IMR-90 (cell line): ENCODE data around the gene AMPD3. TPM values are rescaled to one million over a fixed set of nuclear protein-coding genes. Genes with fewer than 3 reads are reported as not detected.

ENCODE experiments used
- ATAC-seq: fragments of 200-7000 bp; cut with Tn5 transposase; 2 replicates; pipeline ENCODE4 v1.9.1; 2020; ENCODE audit warnings: low read depth, mild to moderate bottlenecking, moderate library complexity
- BruUV-seq: library from RNA; stranded (reverse); fragments of 400-500 nt; replicated peaks from 2 replicates; lab custom pipeline; 2021; lab: Mats Ljungman, UMichigan
- CTCF ChIA-PET: fragments of 300-600 bp; formaldehyde crosslinking; extraction: SDS; loops from one replicate; lab custom pipeline; 2021; ENCODE audit warnings: antibody characterized with exemption; lab: Yijun Ruan, JAX
- POLR2A ChIA-PET: fragments of 300-600 bp; sonication (Branson Sonifier 250); formaldehyde crosslinking; loops from one replicate; lab custom pipeline; 2022; ENCODE audit warnings: antibody characterized with exemption; ENCODE audit not compliant: unreplicated experiment; lab: Charles Lee
- DNase-seq: peaks from one replicate; pipeline ENCODE4 v3.0.0; 2013
- H2AFZ ChIP-seq: replicated peaks from 2 replicates; pipeline ENCODE3; 2013; ENCODE audit warnings: low read length, mild to moderate bottlenecking; ENCODE audit not compliant: poor library complexity
- H2AK5ac ChIP-seq: 2 replicates; pipeline ENCODE4 v1.6.1; 2013; ENCODE audit warnings: low read depth, low read length, inconsistent platforms
- H2AK9ac ChIP-seq: replicated peaks from 2 replicates; pipeline ENCODE3; 2013; ENCODE audit warnings: mild to moderate bottlenecking, low read depth, low read length, moderate library complexity; ENCODE audit not compliant: poor library complexity
- H2BK120ac ChIP-seq: 2 replicates; pipeline ENCODE4 v1.6.1; 2013; ENCODE audit warnings: low read depth, low read length, inconsistent platforms
- H2BK15ac ChIP-seq: 3 replicates; pipeline ENCODE4 v1.6.1; 2013; ENCODE audit warnings: low read depth, low read length, inconsistent platforms
- H2BK20ac ChIP-seq: 2 replicates; pipeline ENCODE4 v1.6.1; 2013; ENCODE audit warnings: low read depth, mild to moderate bottlenecking, inconsistent platforms, low read length, moderate library complexity
- H2BK5ac ChIP-seq: 2 replicates; pipeline ENCODE4 v1.6.1; 2013; ENCODE audit warnings: mild to moderate bottlenecking, low read depth, low read length, inconsistent platforms; ENCODE audit not compliant: poor library complexity, severe bottlenecking
- H3K14ac ChIP-seq: replicated peaks from 2 replicates; pipeline ENCODE4 v1.6.1; 2013; ENCODE audit warnings: low read depth, low read length, inconsistent platforms
- H3K18ac ChIP-seq: 2 replicates; pipeline ENCODE4 v1.6.1; 2013; ENCODE audit warnings: low read depth, low read length, control low read depth
- H3K23ac ChIP-seq: 2 replicates; pipeline ENCODE4 v1.6.1; 2013; ENCODE audit warnings: low read depth, low read length, inconsistent platforms
- H3K27ac ChIP-seq: 2 replicates; pipeline ENCODE4 v1.5.1; 2013; ENCODE audit warnings: mild to moderate bottlenecking, control low read depth, low read length; ENCODE audit not compliant: insufficient read depth
- H3K27me3 ChIP-seq: 2 replicates; pipeline ENCODE4 v1.6.1; 2013; ENCODE audit warnings: low read length; ENCODE audit not compliant: control insufficient read depth, insufficient read depth
- H3K36me3 ChIP-seq: 2 replicates; pipeline ENCODE4 v1.6.1; 2013; ENCODE audit warnings: low read length, mixed read lengths; ENCODE audit not compliant: control insufficient read depth, insufficient read depth
- H3K4ac ChIP-seq: 2 replicates; pipeline ENCODE4 v1.6.1; 2013; ENCODE audit warnings: low read depth, low read length, inconsistent platforms
- H3K4me1 ChIP-seq: 2 replicates; pipeline ENCODE4 v1.6.1; 2013; ENCODE audit warnings: low read length, mixed read lengths; ENCODE audit not compliant: control insufficient read depth, insufficient read depth
- H3K4me2 ChIP-seq: 2 replicates; pipeline ENCODE4 v1.6.1; 2013; ENCODE audit warnings: low read depth, mild to moderate bottlenecking, control low read depth, low read length, moderate library complexity
- H3K4me3 ChIP-seq: 2 replicates; pipeline ENCODE4 v1.5.1; 2013; ENCODE audit warnings: low read depth, mild to moderate bottlenecking, control low read depth, low read length, moderate library complexity; ENCODE audit not compliant: insufficient read depth
- H3K56ac ChIP-seq: 2 replicates; pipeline ENCODE4 v1.6.1; 2013; ENCODE audit warnings: low read length, inconsistent platforms; ENCODE audit not compliant: insufficient read depth; ENCODE audit errors: extremely low read depth
- H3K79me1 ChIP-seq, 2 experiments: 2 replicates each; pipeline ENCODE4 v1.6.1; 2013; ENCODE audit warnings: low read length in 2 of 2, inconsistent platforms in 1 of 2, low read depth in 1 of 2
- H3K9ac ChIP-seq: 2 replicates; pipeline ENCODE4 v1.6.1; 2013; ENCODE audit warnings: low read depth, low read length, control low read depth
- H3K9me1 ChIP-seq: 2 replicates; pipeline ENCODE4 v1.6.1; 2013; ENCODE audit warnings: low read length, inconsistent platforms; ENCODE audit not compliant: insufficient read depth
- H3K9me3 ChIP-seq: 2 replicates; pipeline ENCODE4 v1.6.1; 2013; ENCODE audit warnings: low read length; ENCODE audit not compliant: control insufficient read depth, insufficient read depth
- H4K20me1 ChIP-seq: 2 replicates; pipeline ENCODE4 v1.6.1; 2013; ENCODE audit warnings: low read length, inconsistent platforms; ENCODE audit not compliant: insufficient read depth
- H4K5ac ChIP-seq: 2 replicates; pipeline ENCODE4 v1.6.1; 2013; ENCODE audit warnings: mild to moderate bottlenecking, low read depth, low read length, control low read depth
- H4K8ac ChIP-seq, 2 experiments: 2 replicates each; pipeline ENCODE4 v1.6.1; 2013; ENCODE audit warnings: low read depth in 2 of 2, low read length in 2 of 2, control low read depth in 1 of 2, inconsistent platforms in 1 of 2
- H4K91ac ChIP-seq: 2 replicates; pipeline ENCODE4 v1.6.1; 2013; ENCODE audit warnings: low read depth, low read length, inconsistent platforms; ENCODE audit not compliant: insufficient read depth
- BHLHE40 ChIP-seq: fragments of 150-350 bp; IDR thresholded peaks from 2 replicates; pipeline ENCODE4 v1.6.1; 2016; ENCODE audit warnings: mild to moderate bottlenecking, low read depth, low read length
- CEBPB ChIP-seq: IDR thresholded peaks from 2 replicates; pipeline ENCODE4 v1.6.1; 2012; ENCODE audit warnings: low read depth, low read length, improper control_type of control experiment
- CHD1 ChIP-seq: IDR thresholded peaks from 2 replicates; pipeline ENCODE4 v1.6.1; 2012; ENCODE audit warnings: low read depth, low read length, improper control_type of control experiment
- CTCF ChIP-seq: conservative IDR thresholded peaks from 2 replicates; pipeline ENCODE4 v1.5.1; 2012; ENCODE audit warnings: mild to moderate bottlenecking, low read depth, low read length, improper control_type of control experiment
- ELK1 ChIP-seq: fragments of 150-350 bp; IDR thresholded peaks from 2 replicates; pipeline ENCODE4 v1.6.1; 2016; ENCODE audit warnings: low read depth, mild to moderate bottlenecking, low read length, moderate library complexity, borderline replicate concordance
- FOS ChIP-seq: fragments of 150-350 bp; IDR thresholded peaks from 2 replicates; pipeline ENCODE4 v1.6.1; 2016; ENCODE audit warnings: low read depth, low read length
- MAFK ChIP-seq: IDR thresholded peaks from 2 replicates; pipeline ENCODE4 v1.6.1; 2012; ENCODE audit warnings: low read depth, low read length, improper control_type of control experiment
- MAZ ChIP-seq: IDR thresholded peaks from 2 replicates; pipeline ENCODE4 v1.6.1; 2012; ENCODE audit warnings: low read depth, mild to moderate bottlenecking, low read length, improper control_type of control experiment, moderate library complexity, borderline replicate concordance
- MXI1 ChIP-seq: IDR thresholded peaks from 2 replicates; pipeline ENCODE4 v1.6.1; 2012; ENCODE audit warnings: low read depth, mild to moderate bottlenecking, low read length, moderate library complexity, borderline replicate concordance
- NFE2L2 ChIP-seq: fragments of 150-350 bp; IDR thresholded peaks from 2 replicates; pipeline ENCODE4 v1.6.1; 2016; ENCODE audit warnings: low read depth, mild to moderate bottlenecking, low read length
- POLR2A ChIP-seq: IDR thresholded peaks from 2 replicates; pipeline ENCODE4 v1.6.1; 2012; ENCODE audit warnings: mild to moderate bottlenecking, low read depth, low read length
- RAD21 ChIP-seq: IDR thresholded peaks from 2 replicates; pipeline ENCODE4 v1.6.1; 2012; ENCODE audit warnings: low read length, improper control_type of control experiment
- RCOR1 ChIP-seq: IDR thresholded peaks from 2 replicates; pipeline ENCODE4 v1.6.1; 2012; ENCODE audit warnings: mild to moderate bottlenecking, low read length, improper control_type of control experiment; ENCODE audit not compliant: insufficient replicate concordance
- RFX5 ChIP-seq: IDR thresholded peaks from 2 replicates; pipeline ENCODE4 v1.8.0; 2012; ENCODE audit warnings: low read depth, mild to moderate bottlenecking, low read length, moderate library complexity
- SMC3 ChIP-seq: fragments of 150-350 bp; IDR thresholded peaks from 2 replicates; pipeline ENCODE4 v1.6.1; 2016; ENCODE audit warnings: low read depth, mild to moderate bottlenecking, antibody characterized with exemption, low read length, moderate library complexity
- USF2 ChIP-seq: fragments of 150-350 bp; IDR thresholded peaks from 2 replicates; pipeline ENCODE4 v1.6.1; 2017; ENCODE audit warnings: mild to moderate bottlenecking, antibody characterized with exemption, low read length, low read depth
- dilution Hi-C: fragments of 300-500 bp; cut with HindIII; formaldehyde crosslinking; loops from one replicate; pipeline ENCODE4 v1.14.3; 2018; ENCODE audit warnings: low sequenced_read_pairs; ENCODE audit not compliant: unreplicated experiment
- in situ Hi-C: fragments of 300-500 bp; cut with MboI; formaldehyde crosslinking; loops from 3 replicates; pipeline ENCODE4 v1.14.3; 2019; ENCODE audit warnings: low sequenced_read_pairs, inconsistent platforms, mixed read lengths
- intact Hi-C: fragments of 100-400 bp; cut with micrococcal nuclease; formaldehyde crosslinking; loops from 2 replicates; pipeline ENCODE4 v1.10.0; 2022
- polyA plus RNA-seq, 3 experiments: library from polyadenylated mRNA; depleted of rRNA; stranded (reverse); fragments of >200 nt; gene quantifications; 2 replicates each; pipeline ENCODE4 v1.2.3, GENCODE V29; 2012; ENCODE audit warnings: low replicate concordance in 1 of 3
- total RNA-seq: library from RNA; depleted of rRNA; stranded (reverse); fragments of >200 nt; gene quantifications from 2 replicates; pipeline ENCODE4 v1.2.3, GENCODE V29; 2012

AMPD3 gene
- total and polyA plus RNA-seq, 2 of the 4 experiments (the other 2 are of a cell fraction) = 8.6 to 12.1 TPM

GRCh38 chr11:10440401-10440800, 14.7 kb upstream of the AMPD3 start:
- H3K27ac ChIP-seq = no peak overlapping the region
- dilution Hi-C loops = no loop called here
- no peaks in the 10 kb centered on the region for H3K9me3 ChIP-seq
- in situ Hi-C loops = no loop called here
- no peak overlapping the region for H3K9ac ChIP-seq
- H3K4me2 ChIP-seq = no peak overlapping the region
- no peak overlapping the region for H2BK15ac ChIP-seq
- no peak overlapping the region for H4K91ac ChIP-seq
- no peak overlapping the region for H3K56ac ChIP-seq
- no peaks in the 10 kb centered on the region for H3K27me3 ChIP-seq
- H2AK9ac ChIP-seq = no peak overlapping the region
- no peak overlapping the region for H2BK5ac ChIP-seq
- no peak overlapping the region for H2BK120ac ChIP-seq
- H3K9me1 ChIP-seq = peaks cover 9% of the 10 kb centered on the region
- no peak overlapping the region for H2AK5ac ChIP-seq
- peaks cover 3% of the 10 kb centered on the region for H3K4me1 ChIP-seq
- no peak overlapping the region for H4K5ac ChIP-seq
- TF ChIP-seq NFE2L2 (no peak), POLR2A (no peak), MXI1 (no peak), FOS (no peak), SMC3 (no peak), MAZ (no peak), RAD21 (no peak), BHLHE40 (no peak), USF2 (no peak), CHD1 (no peak), ELK1 (no peak), CEBPB (no peak), MAFK (no peak), CTCF (no peak), RCOR1 (no peak), RFX5 (no peak)
- no peak overlapping the region for H2AFZ ChIP-seq
- CTCF ChIA-PET = interaction anchor here (0.9 kb wide), 1 partner anchor 15 kb away, joined by 5 read pairs; the partner anchor contains the start of gene AMPD3
- no peak overlapping the region for H3K23ac ChIP-seq
- H4K20me1 ChIP-seq = peaks cover 3% of the 10 kb centered on the region; the same call in 1 of the 2 replicates
- H3K79me1 ChIP-seq = no peaks in the 10 kb centered on the region
- H3K18ac ChIP-seq = no peak overlapping the region
- no peak overlapping the region for H3K4me3 ChIP-seq
- H2BK20ac ChIP-seq = no peak overlapping the region
- POLR2A ChIA-PET = no interaction called here
- H4K8ac ChIP-seq = no peak overlapping the region
- no peak for DNase-seq
- no peak overlapping the region for H3K14ac ChIP-seq
- no peaks in the 10 kb centered on the region for H3K36me3 ChIP-seq
- intact Hi-C loops = no loop called here
- no peak for ATAC-seq
- BruUV-seq = no TSS peak
- no peak overlapping the region for H3K4ac ChIP-seq
